Hematopoietic multipotent progenitor cell (in vitro differentiated cells): Measurements from ENCODE around the gene FXYD7. TPM values are rescaled to one million over a fixed set of nuclear protein-coding genes. Genes with fewer than 3 reads are reported as not detected.

Source experiments
- DNase-seq, 3 donors: peaks; one replicate each; pipeline ENCODE4 v3.0.0-alpha.2; 2011 to 2015; ENCODE audit warnings: low read depth in 2 of 3, low spot score in 2 of 3
- total RNA-seq: library from RNA; depleted of rRNA; stranded (reverse); fragments of >200 nt; gene quantifications from one replicate; pipeline ENCODE4 v1.2.3, GENCODE V29; 2012

FXYD7 gene
- total RNA-seq, 1 donor = not detected

DNA sequence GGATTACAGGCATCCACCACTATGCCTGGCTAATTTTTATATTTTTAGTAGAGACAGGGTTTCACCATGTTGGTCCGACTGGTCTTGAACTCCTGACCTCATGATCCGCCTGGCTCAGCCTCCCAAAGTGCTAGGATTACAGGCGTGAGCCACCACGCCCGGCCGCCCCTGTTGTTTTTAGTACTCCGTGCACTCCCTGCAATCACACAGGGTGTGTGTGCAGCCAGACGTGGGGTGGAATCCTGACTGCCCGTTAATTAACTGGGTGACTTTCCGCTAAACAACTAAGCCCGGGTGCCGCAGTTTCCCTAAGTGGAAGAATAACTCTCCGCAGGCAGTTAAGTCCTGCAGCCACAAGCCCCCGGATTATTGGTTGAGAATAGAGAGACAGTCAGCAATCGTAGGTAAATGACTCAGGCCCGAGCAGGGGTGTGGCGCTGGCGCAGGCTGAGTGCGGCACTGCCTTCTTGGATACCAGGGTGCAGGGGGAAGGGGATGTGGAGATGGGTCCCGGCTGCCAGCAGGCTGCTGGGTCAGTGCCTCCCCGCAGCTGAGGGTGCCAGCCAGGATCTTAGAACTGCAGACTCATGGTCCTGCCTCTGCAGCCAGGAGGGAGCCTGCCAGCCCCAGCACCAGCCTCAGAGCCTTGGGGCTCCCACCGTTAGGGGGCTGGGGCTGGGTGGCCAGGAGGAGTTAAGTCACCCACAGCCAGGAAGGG is 33.5 kb upstream of the FXYD7 start:
- DNase-seq = peak in 2 of 3 donors; percentile 18 to 34

DNA sequence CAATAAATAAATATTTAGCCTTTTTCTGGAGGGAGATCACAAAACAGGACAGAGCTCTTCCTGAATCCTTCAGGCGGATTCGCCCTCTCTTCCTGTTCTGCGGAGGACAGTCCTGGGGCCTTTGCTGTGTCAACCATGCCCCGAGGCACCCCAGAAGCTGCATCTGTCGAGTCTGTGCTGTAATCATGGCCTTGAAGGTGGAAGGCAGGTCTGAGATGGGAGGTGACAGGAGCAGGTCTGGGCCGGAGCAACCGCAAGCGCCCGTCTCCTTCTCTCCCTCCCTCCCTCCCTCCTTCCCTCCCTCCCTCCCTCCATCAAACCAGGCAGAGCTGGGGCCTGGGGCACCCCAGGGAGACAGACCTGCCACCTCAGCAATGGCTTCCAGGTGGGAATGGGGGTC is 32.1 kb upstream of the FXYD7 start:
- no peak for DNase-seq

- DNase-seq = no peak
Observed at GRCh38 chr19:35112995-35113688, 29.9 kb upstream of the FXYD7 start.

DNA sequence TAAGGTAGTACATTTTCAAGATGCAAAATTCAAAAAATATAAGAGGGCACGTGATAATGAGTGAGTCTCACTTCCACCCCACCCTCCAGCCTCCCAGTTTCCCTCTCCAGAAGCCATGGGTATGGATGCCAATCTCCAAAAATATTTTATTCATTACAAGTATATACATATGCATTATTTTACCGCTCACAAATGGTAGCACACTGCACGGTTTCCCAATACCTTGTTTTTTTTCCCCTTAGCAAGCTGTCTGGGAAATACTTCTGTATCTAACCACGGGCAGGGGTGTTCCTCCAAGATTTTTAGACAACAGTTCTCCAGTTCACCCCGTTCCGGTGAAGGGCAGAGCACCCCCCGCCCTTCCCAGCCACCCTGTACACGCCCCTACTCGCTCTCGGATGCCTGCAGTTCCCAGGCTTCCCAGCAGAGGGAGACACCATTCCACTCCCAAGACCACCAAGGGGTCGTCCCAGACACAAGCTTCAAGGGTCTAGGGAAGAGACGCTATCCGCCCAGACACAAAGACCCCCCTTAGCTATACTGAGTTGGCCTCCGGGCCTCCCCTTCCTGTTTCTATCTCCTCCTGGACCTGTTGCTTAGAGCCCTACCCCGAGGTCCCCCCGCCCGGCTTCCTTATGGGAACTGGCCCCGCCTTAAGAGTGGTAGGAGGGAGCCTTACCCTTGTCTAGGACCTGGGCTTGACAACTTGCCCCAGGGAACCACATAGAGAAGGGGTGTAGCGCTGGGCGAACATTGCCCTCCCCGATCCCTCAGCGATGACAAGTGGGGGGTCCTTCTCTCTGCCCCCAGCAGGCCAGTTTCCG is 28.5 kb upstream of the FXYD7 start:
- peak; percentile 52 to 85 (median 79) for DNase-seq

DNA sequence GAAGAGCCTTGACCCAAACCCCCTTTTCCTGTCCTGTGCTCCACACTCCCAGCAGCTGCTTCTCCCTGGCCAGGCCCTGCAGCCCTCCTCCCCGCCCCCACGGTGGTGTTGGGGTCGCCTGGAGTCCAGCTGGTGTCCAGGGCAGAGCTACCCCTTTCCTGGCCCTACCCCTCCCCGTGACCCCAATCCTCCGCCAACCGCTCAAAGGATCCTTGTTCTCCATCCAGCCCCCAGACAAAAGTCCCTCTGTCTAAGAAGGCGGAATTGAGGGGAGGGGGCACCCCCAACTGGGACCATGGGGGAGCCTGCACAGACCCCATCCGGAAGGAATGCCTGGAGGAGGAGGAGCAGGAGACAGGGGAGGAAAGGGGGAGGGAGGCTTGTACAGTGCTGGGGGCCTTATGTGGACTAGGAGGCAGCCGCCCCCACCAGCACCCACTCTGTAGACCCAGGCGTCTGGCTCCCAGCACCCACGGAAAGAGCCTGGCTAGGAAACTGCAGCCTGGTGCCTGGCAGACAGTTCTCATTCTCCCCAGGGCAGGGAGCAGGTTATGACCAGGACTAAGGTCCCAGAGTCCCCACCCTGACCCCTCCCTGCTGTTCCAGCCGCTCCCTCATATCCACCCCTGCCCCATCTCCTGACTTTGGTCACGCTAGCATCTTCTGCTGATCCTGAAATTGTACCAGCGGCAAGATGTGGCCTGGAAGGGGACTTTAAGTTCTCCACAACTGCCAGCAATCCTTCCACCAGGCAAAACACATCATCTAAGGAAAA is 27.7 kb upstream of the FXYD7 start, which contains the start of gene FXYD3:
Gene FXYD3 (plus strand): TSS at position 647 of the 775 bp plus-strand sequence. CDS start 3,554 bp downstream, outside the sequence.
- no peak for DNase-seq

GRCh38 chr19:35116072-35116801 is 26.8 kb upstream of the FXYD7 start:
- no peak for DNase-seq

GRCh38 chr19:35117116-35117515 is 25.9 kb upstream of the FXYD7 start:
- DNase-seq = no peak

DNA sequence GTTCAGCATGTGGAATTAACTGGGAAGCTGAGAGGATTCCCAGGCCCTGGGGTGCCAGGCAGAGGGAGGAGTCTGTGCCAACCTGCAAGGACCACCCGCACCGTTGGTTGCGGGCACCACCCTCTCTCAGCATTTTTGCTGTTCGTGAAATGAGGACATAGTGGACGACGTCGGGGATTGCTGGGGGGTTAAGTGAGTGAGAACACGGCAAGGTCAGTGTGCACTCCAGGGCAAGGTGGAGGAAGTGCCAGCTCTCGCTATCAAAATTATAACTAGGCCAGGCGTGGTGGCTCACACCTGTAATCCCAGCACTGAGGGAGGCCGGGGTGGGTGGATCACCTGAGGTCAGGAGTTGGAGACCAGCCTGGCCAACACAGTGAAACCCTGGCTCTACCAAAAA is 25.3 kb upstream of the FXYD7 start:
- DNase-seq = no peak

GRCh38 chr19:35118268-35119020 is 24.6 kb upstream of the FXYD7 start:
- DNase-seq = no peak

- DNase-seq = peak in 2 of 3 donors; percentile 73 to 79
Observed at GRCh38 chr19:35119091-35119490, 24.0 kb upstream of the FXYD7 start.

DNA sequence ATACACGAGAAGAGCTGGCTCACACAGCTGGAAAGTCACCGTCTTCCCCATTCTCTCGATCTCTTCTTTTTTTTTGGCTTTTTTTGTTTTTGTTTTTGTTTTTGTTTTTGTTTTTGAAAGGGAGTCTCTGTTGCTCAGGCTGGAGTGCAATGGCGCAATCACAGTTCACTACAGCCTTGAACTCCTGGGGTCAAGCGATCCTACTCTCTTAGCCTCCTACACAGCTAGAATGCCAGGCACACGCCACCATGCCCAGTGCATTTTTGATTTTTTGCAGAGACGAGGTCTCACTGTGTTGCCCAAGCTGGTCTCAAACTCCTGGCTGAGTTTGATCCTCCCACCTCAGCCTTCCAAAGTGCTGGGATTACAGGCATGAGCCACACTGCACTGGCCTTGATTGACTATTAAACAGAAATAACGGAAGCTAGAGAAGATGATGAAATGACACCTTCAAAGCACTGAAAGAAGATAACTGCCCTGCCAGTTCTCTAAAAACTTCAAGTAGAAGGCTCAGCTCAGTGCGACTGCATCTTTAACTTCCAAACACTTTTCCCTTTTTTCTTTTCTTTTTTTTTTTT is 23.4 kb upstream of the FXYD7 start:
- no peak for DNase-seq

DNA sequence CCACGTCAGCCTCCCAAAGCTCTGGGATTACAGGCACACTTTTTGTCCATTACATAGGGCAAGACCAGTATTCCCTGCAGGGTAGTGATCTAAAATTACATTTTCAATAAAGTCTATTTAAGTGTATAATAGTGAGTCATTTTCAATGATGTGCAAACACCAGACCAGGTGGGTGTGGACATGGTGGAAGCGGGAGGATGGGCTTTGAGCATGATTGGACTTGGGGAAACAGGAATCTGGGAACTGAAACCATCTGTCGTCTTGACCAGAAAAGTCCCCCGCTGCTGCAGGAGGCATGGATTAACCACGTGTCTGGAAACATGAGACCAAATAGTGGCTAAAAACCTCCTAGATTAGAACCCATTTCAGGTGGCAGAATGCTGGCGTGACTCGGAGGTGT is 22.6 kb upstream of the FXYD7 start:
- DNase-seq = no peak

DNA sequence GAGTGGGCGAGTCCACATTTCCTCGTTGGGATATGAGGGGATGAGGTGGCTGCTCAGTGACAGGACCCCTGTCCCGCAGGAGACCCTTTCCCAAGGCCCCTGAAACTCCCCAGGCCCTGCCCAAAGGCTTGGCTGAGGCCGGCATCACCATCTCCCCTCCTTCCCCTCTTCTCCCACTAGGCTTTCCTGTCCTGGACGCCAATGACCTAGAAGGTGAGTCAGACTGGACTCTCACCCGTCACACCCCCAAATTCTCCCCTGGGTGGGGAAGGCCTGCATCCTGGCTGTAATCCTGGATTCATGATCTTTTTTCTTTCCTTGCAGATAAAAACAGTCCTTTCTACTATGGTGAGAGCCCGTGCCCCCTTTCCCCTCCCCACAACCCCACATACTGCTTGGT is 22.2 kb upstream of the FXYD7 start:
- DNase-seq = no peak

DNA sequence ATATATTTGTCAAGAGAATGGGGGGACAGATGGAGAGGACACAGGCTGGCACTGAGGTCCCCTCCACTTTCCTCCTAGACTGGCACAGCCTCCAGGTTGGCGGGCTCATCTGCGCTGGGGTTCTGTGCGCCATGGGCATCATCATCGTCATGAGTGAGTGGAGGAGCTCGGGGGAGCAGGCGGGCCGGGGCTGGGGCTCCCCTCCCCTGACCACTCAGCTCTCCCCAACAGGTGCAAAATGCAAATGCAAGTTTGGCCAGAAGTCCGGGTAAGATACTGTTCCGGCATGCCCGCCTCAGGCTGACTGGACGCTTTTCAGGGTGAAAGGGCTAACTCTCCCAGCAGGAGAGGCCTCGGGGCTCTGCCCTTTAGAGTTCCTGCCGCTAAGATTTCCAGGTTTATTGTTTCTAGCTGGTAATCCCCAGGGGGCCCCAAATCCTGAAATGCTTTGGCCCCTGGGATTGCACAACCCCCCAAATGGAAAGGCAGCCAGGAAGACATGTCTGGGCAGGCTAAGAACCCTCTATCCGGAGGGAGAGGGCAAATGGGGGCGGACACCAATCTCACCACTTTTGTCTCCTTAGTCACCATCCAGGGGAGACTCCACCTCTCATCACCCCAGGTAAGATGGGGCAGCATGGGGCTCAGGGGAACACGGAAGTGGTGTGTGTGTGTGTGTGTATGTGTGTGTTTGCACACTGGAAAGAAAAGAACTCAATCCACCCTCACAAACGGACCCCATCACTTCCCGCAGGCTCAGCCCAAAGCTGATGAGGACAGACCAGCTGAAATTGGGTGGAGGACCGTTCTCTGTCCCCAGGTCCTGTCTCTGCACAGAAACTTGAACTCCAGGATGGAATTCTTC is 20.1 kb upstream of the FXYD7 start:
- DNase-seq = no peak

DNA sequence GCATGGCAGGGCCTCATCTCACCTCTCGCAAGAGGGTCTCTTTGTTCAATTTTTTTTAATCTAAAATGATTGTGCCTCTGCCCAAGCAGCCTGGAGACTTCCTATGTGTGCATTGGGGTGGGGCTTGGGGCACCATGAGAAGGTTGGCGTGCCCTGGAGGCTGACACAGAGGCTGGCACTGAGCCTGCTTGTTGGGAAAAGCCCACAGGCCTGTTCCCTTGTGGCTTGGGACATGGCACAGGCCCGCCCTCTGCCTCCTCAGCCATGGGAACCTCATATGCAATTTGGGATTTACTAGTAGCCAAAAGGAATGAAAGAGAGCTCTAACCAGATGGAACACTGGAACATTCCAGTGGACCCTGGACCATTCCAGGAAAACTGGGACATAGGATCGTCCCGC is 19.5 kb upstream of the FXYD7 start:
- DNase-seq = no peak

DNA sequence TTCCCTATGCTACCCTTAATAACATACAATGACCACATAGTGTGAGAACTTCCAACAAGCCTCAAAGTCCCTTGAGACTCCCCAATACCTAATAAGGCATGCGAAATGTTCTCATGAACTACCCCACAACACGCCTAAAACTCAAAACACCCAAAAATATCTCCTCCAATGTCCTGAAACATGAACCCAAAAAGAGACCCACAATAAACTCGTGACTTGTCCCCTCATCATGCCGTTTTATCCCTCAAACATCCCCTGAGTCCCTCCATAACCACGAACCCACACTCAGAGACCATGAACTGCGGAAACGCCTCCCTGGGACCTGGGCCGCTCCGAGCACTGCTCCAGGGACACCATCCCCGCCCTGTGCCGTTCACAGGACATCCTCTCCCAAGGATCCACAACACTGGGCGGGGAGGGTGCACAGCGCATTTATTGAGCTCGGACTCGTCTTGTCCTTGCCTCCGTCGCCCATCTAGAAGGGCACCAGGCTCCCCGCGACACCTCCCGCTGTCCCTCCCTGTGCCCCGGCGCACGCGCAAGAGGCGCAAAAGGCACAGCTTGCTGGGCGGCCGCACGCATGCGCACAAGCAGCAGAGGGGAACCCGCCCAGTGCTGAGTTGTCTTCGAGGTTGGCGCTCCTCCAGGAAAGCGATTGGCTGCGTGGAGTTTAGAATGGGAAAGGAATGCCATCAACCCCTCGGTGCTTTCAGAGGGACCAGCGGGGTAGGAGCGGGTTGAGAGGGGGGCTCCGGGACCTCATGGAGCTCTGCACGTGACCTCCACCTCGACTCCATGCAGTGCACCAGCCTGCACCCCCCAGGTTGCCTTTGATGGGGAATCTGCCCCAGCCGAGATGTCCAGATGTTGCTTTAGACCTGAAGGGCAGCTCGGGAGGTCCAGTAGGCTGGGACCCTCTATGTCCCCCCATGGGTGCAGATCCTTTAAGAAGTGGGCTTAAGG is 18.7 kb upstream of the FXYD7 start:
- peak; percentile 69 to 91 (median 84) for DNase-seq

- no peak for DNase-seq
Observed at GRCh38 chr19:35125270-35125717, 17.8 kb upstream of the FXYD7 start.
